ENCODE results near the gene WDCP. TPM values are rescaled to one million over a fixed set of nuclear protein-coding genes. Genes with fewer than 3 reads are reported as not detected.

WDCP gene
- total RNA-seq, 2 donors from 2014 or later = 2.7 to 3.6 TPM

- no peak for TF ChIP-seq CTCF (IDR thresholded peaks at IDR 0.05)
- H3K4me3 ChIP-seq = no peak overlapping the region
- no peaks in the 10 kb centered on the region for H3K36me3 ChIP-seq
- no peak for DNase-seq (ENCODE audit: low spot score)
- peaks cover 5 to 6% of the 10 kb centered on the region in 2 donors for H3K27me3 ChIP-seq
- peaks cover 0 to 15% of the 10 kb centered on the region in 2 donors for H3K4me1 ChIP-seq
- H3K9me3 ChIP-seq = no peaks in the 10 kb centered on the region
- no peak overlapping the region for H3K27ac ChIP-seq
These were observed 35.7 kb downstream of the WDCP start for GRCh38 chr2:24011250-24012104.

GRCh38 chr2:24010477-24011249 lies 36.5 kb downstream of the WDCP start:
- no peak overlapping the region for H3K27ac ChIP-seq
- peak overlapping the region in 1 of 2 donors; percentile 53 for H3K4me3 ChIP-seq
- no peaks in the 10 kb centered on the region for H3K9me3 ChIP-seq
- H3K36me3 ChIP-seq = no peaks in the 10 kb centered on the region
- TF ChIP-seq CTCF (IDR thresholded peaks at IDR 0.05) = no peak
- H3K4me1 ChIP-seq = peaks cover 0 to 15% of the 10 kb centered on the region in 2 donors
- H3K27me3 ChIP-seq = peaks cover 5 to 6% of the 10 kb centered on the region in 2 donors
- no peak for DNase-seq (ENCODE audit: low spot score)

GRCh38 chr2:24009680-24010476 lies 37.3 kb downstream of the WDCP start, which contains the start of gene MFSD2B:
MFSD2B (plus strand) TSS chr2:24010085; CDS start chr2:24010097, 12 bp downstream.
- DNase-seq (ENCODE audit: low spot score) = no peak
- Histone ChIP-seq H3K27ac (no peak within 1 kb of the TSS), H3K9me3 (no peaks in the 10 kb centered on the region), H3K36me3 (no peaks in the 10 kb centered on the region), H3K4me3 (peak within 1 kb of the TSS; percentile 5 to 53), H3K4me1 (peaks cover 0 to 15% of the 10 kb centered on the region in 2 donors), H3K27me3 (peaks cover 5 to 6% of the 10 kb centered on the region in 2 donors)
- TF ChIP-seq CTCF (IDR thresholded peaks at IDR 0.05) = no peak

- H3K4me1 ChIP-seq = peaks cover 0 to 15% of the 10 kb centered on the region in 2 donors
- no peak for DNase-seq (ENCODE audit: low spot score)
- H3K27me3 ChIP-seq = peaks cover 5 to 6% of the 10 kb centered on the region in 2 donors
- H3K4me3 ChIP-seq = peak overlapping the region in 1 of 2 donors; percentile 53
- no peak overlapping the region for H3K27ac ChIP-seq
- TF ChIP-seq CTCF (IDR thresholded peaks at IDR 0.05) = no peak
- no peaks in the 10 kb centered on the region for H3K36me3 ChIP-seq
- no peaks in the 10 kb centered on the region for H3K9me3 ChIP-seq
These were observed 37.9 kb downstream of the WDCP start for GRCh38 chr2:24009367-24009679.

- H3K4me3 ChIP-seq = no peak overlapping the region
- H3K36me3 ChIP-seq = no peaks in the 10 kb centered on the region
- peaks cover 0 to 15% of the 10 kb centered on the region in 2 donors for H3K4me1 ChIP-seq
- no peak for TF ChIP-seq CTCF (IDR thresholded peaks at IDR 0.05)
- H3K27ac ChIP-seq = no peak overlapping the region
- no peaks in the 10 kb centered on the region for H3K9me3 ChIP-seq
- no peak for DNase-seq (ENCODE audit: low spot score)
- peaks cover 5 to 6% of the 10 kb centered on the region in 2 donors for H3K27me3 ChIP-seq
These were observed 38.4 kb downstream of the WDCP start for GRCh38 chr2:24008672-24009366.

Data from right atrium auricular region (tissue), 2 donors.